ENCODE measurements around the gene IGFBP7. TPM values are rescaled to one million over a fixed set of nuclear protein-coding genes. Genes with fewer than 3 reads are reported as not detected.
A peak's percentile ranks its signal among the peaks of the same experiment; 100 is the strongest.
"Not testable (repeated sequence)": the region's sequence is repeated elsewhere in the genome, so short reads cannot be mapped to it uniquely, and the experiment has no call there.

Gene IGFBP7
- total RNA-seq, 1 donor from 2014 or later = 27.1 TPM

DNA sequence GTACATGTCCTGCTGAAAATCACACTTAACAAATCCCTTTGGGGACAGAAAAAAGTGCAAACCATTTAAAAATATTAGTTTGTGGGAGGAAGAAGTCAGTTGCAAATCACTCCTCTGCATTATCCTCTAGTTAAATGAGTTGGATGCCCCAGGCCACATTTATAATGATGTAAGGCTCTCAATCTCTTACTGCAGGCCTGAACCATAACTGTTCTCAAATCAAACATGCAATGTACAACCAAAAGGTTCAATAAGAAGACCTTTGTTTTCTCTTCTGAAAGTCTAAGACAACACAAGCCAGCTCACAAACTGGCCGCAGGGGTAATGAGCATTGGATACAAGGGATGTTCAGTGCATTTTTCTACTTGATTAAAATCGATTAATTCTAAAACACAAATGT lies 39.7 kb downstream of the IGFBP7 start:
- no peak for DNase-seq

DNA sequence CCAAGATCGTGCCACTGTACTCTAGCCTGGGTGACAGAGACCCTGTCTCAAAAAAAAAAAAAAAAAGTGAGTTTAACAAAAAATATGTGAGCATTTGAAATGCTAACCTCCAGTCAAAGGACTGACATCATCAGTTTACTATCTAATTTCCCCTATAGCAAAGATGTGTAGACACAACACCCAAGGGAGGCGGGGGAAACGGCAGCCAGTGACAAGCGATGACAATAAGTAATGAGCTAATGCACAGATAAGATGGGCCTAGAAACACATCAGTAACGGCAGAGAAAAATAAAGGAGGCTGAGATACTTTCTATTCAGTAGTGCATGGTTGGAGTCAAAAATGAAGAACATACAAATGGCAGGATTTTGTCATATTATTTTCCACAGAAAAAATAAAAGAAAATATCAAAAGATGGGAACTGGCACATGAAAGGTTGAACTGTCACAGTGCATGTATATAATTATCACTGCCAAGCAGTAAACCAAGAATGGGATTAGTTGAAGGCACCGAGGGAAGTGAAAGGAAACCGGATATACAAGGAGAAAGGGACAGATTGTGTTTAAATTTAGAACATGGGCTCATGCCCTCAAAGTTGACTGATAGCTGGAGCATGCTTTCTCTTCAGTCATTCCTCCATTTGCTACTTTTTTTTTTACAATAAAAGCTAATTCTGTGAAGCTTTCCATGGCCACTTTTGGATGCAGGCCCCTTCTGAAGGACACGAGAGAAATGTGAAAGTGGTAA lies 41.8 kb downstream of the IGFBP7 start:
- no peak for DNase-seq

DNA sequence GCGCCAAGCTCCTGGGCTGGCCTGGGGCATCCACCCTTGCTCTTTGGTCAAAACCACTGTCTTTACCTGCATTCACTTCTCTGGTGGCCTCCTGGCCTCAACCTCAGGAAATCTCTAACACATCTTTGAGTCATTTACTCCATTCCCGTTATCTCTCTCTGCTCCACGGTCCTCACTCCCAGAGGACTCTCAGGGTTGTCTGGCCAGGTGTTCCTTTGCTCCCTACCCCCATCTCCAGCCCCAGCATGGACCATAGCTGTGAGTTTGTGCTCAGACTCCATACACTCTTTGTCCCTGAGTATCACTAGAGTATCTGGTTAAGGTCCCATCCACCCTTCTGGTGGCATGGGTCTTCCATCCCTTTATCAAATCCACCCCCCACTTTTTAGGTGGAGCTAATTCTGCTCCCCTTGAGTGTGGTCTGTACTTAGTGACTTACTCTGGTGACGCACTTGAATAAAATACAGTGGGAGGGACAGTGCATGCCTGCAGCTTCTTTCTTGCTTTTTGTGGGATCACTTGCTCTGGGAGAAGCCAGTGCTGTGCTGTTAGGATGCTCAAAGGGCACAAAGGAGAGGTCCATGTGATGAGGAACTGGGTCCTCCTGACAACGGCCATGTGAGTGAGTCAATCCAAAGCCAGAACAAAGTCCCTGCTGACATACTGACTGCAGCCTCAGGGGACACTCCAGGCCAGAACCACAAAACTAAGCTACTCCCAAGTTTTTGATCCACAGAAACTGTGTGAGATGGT lies 44.3 kb downstream of the IGFBP7 start:
- DNase-seq = no peak

DNA sequence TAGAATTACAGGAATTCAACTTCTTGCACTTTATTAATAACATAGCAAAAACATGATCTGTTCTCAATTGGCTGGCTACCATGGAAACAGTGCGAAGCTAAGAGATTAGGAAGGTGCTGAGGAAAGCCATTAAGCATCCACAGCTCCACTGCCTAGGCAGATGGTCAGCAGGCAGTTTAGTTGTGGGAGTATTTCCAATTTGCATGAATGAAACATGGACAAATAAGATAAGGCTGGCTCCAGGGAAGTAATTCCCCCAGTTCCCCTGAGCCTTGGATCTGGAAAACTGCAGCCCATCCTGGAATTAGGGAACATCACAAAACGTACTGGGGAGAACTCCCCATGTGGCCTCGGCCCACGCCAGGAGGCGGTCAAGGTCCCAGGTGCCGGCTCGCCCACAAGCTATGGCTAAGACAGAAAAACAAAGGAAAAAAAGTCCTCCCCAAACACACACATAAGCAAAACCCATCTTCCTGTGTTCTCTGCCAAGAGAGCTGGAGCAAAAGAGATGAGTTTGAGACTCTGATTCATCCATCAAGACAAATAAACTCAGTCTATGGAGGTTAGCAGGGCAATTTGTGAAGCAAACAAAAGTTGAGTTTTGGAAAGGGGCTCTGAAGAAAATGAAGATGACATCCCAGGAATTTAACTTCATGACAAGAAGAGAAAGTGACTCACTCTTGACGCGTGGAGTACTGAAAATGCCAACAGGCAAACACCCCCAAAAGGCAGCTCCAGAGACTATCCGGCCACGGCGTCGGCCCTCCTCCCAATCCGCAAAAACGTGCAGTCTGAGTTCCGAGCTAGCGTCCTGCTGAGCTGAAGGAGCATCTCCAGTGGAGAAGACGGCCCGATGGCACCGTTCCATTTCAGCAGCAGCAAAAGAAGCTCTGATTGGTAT lies 45.1 kb downstream of the IGFBP7 start:
- no peak for DNase-seq

DNA sequence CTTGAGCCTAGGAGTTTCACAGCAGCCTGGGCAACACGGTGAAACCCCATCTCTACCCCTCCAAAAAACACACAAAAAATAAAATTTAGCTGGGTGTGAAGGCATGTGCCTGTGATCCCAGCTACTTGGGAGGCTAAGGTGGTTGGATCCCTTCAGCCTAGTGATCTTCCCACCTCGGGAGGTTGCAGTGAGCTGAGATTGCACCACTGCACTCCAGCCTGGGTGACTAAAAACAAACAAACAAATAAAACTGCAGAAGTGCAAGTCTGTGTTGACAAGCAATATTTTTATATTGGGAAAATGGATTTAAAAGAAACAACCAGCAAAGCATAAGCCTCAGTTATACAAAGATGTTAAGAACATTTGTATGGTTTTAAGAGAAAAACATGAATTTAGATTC lies 46.1 kb downstream of the IGFBP7 start:
- no peak for DNase-seq

DNA sequence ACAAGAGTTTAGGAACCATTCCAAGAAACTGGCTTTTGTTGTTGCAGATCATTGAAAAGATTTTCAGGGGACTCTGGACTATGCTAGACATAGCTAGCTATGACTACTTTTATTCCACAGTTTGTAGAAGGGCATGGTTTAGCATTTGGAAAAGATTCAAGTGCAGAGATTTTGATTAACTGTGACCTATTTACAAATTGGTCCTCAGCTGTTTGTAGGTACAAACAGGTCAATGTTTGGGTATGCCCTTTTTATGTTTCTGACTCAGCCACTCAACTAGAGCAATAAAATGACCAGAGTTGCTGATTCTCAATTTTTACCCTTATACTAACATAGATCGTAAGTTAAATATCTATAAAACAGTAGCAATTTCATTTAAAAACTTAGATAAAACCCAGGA lies 46.7 kb downstream of the IGFBP7 start:
- DNase-seq = no peak

DNA sequence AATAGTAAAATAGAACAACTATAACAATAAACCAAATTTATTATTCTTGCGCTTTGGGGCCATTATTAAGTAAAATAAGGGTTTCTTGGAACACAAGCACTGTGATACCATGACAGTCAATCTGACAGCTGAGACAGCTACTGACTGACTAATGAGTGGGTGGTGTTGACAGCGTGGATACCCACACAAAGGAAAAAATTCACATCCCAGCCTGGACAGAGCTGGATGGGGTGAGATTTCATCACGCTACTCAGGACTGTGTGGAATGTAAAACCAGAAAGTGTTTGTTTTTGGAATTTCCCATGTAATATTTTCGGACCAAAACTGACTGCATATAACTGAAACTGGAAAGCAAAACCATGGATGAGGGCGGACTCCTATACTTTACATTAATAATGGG lies 48.8 kb downstream of the IGFBP7 start:
- no peak for DNase-seq

DNA sequence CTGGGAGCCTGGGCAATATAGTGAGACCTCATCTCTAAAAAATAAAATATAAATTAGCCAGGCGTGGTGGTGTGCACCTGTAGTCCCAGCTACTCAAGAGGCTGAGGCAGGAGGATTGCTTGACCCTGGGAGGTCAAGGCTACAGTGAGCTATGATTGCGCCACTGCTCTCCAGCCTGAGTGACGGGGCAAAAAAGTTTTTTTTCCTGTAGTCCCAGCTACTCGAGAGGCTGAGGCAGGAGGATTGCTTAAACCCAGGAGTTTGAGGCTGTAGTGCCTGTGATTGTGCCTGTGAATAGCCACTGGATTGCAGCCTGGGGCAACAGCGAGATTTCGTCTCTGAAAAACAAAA lies 49.5 kb downstream of the IGFBP7 start:
- not testable (repeated sequence) for DNase-seq

DNA sequence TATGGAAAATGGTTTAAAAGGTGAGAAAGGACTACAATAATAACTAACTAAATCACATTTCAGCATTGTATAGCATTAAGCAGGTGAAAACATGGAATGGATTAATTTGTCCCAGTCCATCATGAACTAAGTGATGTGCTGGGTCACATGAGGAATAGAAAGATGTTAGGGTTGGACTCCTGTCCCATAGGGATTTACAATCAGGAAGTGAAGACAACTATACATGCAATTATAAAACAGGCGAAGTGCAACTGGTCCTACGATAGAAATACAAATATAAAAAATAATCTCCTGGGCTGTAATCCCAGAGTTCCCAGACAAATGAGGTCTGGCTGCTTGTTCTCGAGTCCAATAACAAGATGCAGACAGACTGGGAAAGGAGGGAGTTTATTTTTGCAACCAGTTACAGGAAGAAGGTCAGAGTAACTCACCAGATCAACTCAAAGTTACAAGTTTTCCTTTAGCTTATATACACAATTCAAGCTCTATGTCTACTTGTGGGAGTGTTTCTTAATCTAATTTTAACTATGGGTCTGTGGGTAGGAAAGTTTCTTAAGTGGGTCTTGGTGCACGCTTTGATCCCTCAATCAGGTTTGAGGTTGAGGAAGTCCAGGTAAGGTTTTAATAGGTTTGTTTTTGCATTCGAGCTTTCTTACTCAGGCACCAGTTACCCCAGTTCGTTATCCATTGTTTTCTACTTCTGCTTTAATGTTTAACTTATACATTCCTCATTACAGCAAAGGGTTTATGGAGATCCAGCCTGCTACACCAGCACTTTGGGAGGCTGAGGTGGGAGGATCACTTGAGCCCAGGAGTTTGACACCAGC lies 50.1 kb downstream of the IGFBP7 start:
- DNase-seq = no peak

DNA sequence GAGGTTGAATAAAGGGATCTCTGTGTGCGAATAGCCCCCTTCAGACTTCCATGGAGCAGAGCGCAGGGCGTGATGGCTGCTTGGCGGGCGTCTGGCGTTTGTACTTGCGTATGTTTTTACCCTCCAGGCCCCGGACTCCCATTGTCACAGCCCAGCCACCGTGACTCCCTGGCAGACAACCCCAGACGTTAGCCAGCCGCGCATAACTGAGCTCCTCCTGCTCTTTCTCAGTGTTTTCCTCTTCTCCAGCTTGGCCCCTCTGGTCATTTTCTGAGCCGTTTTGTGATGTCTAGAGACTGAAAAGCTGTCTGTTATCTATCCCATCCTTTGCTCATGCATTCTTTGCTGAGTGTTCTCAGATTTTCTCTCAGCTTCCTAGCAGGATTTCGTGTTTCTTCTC lies 54.3 kb downstream of the IGFBP7 start:
- DNase-seq = peak; percentile 5

DNA sequence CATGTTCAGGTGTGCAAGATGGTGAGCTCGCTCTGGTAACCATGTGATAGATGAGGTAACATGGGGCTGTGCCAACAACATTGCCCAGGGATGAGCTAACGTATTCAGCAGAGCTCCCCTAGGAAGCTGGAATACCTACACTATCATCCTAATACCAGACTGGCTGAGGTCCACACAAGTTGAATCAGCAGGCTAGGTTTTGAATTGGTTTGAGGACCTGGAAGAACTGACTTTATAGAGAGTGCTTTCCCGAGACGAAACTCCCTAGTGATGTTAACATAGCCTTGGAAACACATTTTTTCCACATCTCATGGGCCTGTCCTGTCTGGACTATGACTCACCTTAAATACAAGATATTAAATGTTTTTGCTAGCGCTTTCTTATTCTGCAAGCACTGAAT lies 56.7 kb downstream of the IGFBP7 start:
- DNase-seq = no peak

DNA sequence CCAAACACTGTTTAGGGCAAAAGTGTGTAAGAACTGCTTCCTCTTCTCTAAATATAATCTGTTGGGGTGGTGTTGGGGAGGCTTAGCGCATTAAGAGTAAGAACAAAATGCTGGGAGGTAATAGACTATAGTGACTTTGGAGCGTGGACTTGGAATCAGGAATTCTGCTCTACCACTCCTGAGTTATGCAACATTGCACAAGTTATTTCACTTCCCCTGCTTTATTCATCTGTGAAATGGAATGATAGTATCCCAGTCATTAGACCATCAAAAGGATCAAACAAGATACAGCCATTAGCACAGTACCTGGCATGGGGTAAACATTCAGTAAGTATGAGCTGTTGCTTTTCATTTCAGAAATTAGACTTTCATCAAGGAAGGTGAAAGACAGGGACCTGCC lies 58.7 kb downstream of the IGFBP7 start:
- DNase-seq = no peak

DNA sequence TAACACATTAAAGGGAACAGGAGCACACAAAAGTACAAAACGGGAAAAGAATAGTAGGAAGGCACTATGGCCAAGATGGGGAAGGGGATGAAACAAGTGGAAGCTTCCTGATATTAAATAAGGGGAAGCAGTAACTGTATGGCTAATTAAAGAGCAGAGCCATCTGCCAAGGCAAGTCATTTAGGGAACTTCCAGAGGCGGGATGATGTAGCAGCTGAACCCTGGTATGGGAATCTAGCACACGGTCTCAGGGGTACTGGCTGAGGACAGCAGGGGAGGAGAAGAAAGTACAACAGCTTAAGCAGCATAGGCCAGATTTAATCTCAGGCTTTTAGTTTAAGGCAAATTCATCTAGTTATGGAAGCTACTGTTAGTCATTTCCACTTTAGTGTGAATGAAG lies 59.1 kb downstream of the IGFBP7 start:
- no peak for DNase-seq

DNA sequence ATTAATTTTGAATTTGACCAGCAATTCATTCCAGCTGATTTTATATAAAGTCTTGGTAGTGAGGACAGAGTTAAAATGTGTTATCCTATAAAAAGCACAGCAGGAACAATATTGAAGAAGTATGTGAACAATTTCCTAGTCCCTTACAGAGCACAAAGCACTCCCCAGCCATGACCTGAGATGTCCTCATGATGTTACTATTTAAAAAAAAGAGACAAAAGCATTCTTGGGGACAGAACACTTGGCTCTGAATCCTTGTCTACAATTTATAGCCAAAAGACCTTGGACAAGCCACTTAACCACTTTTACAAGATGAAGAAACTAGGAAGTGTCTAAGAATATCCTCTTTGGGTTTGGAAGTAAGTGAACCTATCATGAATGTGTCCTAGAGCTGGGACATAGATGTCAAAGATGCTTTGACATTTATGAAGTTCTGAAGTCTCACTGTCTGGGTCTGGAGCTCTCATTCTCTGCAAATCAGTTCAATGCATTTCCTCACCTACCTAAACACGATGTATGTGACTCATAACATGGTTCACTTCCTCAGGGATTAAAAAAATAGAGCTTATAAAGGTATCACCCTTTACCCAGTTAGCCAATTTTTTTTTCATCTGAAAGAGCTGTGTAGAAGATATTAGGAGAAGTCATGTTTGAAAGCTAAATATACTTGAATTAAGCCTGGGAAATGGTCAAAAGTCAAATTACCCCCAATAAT lies 61.4 kb downstream of the IGFBP7 start:
- DNase-seq = no peak

DNA sequence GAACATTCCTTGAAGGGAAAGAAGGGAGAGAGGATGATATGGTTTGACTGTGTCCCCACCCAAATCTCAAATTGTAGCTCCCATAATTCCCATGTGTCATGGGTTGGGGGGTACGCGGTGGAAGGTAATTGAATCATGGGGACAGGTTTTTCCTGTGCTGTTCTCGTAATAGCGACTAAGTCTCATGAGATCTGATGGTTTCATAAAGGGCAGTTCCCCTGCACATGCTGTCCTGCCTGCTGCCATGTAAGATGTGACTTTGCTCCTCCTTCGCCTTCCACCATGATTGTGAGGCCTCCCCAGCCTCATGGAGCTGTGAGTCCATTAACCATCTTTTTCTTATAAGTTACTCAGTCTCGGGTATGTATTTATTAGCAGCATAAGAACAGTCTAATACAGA lies 63.1 kb downstream of the IGFBP7 start:
- DNase-seq = not testable (repeated sequence)

DNA sequence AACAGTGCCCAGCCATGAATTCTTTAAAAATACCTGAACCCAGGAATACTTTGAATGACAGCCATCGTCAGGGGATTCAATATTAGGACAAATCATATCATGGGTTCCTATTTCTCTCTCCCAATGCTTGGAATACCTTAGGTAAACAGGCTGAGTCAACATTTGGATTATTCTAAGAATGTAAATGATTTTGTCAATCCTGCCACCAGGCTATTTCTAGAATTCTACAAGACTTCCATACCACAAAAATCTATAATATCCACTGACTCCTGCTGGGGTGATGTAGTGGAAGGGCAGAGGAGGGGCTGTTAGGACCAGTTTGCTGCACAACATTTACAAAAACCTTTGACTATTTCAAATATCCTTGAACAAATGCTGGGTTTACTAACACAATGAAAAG lies 65.2 kb downstream of the IGFBP7 start:
- DNase-seq = no peak

DNA sequence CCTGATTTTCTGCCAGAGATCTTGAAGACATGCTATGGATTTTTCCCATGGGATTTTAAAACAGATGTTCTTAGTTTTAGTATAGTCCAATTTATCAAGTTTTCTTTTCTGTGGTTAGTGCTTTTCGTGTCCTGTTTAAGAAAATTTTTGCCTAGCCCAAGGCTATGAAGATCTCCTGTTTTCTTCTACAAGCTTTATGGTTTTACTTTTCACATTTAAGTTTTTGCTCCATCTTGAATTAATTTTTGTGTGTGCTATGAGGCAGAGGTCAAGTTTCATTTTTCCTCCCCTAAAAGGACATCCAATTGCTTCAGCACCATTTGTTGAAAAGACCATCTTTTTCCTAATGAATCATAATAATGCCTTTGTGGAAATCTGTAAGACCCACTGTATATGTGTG lies 65.9 kb downstream of the IGFBP7 start:
- no peak for DNase-seq

DNA sequence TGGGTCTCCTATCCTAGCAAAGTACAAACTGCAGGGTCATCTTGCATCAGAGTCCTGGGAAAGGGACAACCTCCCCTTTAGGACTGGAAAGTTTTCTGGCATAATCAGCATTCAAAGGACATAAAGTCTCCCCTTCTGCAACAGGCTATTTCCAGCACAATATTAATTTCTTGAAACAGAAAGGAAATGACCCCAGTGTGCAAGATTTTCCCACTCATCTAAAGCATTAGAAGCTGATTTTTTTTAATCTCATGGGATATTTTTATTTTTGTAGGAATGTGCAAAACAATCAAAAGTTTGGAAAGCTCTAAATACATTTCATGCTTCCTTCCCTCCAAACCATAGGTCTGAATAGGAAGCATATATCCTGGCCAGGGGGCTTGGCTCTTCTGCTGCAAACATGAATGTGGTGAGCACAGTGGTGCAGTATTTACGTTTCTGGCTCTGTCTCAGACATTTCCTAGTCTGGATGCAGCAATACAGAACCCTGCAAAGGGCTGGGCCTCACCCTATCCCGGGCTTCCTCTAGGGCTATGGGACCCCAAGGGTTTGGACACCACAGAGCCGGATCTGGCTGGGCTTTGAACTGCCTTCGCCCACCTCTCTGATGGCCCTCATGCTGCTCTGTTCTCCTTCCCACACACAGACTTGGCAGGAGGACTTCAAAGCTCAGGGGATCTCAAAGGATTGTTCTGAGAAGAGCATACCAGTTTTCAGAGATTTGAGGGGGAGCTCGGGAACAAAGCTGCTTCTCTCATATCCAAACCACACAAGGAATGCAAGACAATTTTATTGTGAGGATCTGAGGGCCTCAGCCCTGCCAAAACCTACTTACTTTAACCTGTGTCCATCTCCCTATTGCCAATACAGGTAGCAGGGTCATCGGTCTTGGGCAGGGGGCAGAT lies 66.6 kb downstream of the IGFBP7 start:
- DNase-seq = no peak

DNA sequence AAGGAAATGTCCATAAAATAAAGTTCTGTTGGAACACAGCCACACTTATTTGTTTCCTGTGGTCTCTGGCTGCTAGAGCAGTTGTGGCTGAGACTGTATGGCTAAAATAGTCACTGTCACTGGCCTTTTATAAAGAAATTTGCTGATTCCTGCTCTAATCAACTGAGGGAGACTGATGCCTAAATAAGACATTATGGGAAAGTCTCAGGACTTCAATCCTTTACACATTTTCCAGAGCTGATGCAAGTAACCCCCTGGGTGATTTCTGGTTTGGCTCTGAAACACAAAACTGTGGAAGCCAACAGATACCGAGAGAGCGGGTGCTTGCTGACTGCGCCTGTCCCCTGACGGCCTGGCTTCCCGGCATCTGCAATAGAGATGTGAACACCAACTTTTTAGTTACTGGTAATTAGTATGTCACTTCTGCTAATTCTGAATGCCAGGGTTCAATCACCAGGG lies 67.4 kb downstream of the IGFBP7 start:
- DNase-seq = no peak

DNA sequence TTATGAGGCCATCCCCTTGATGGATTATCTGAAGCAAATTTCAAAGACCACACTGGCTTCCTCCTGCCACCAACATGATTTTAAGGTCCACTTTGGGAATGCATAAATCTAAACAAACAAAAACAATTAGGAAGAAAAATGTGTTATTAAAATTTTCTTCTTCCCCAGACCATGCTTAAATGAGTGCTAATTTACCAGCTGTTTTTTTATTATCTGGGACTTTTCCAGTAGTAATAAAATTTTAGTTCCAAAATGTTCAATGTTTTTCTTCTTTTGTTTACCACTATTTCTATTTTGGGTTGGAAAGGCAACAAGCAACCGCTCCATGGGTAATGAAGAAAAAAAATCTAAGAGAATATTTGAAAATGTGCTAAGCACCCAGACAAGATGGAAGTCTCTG lies 69.2 kb downstream of the IGFBP7 start:
- no peak for DNase-seq

All from occipital lobe (tissue), 2 donors.